Sigmoid colon (tissue), 7 donors: Measurements from ENCODE around the gene IQCE. TPM values are rescaled to one million over a fixed set of nuclear protein-coding genes. Genes with fewer than 3 reads are reported as not detected.
"Not testable (repeated sequence)": the region's sequence is repeated elsewhere in the genome, so short reads cannot be mapped to it uniquely, and the experiment has no call there.

Experiments
- DNase-seq: peaks from one replicate; pipeline ENCODE4 v3.0.0-alpha.2; 2019
- H3K27ac ChIP-seq, 4 donors: fragments of 200-600 bp; sonication (generic); one replicate each; pipeline ENCODE4 v1.5.1; 2016 to 2019; ENCODE audit warnings: mild to moderate bottlenecking in 1 of 4
- H3K27me3 ChIP-seq, 3 donors: fragments of 200-600 bp; sonication (generic); one replicate each; pipeline ENCODE4 v1.5.1; 2019; ENCODE audit warnings: mild to moderate bottlenecking in 1 of 3
- H3K36me3 ChIP-seq, 4 donors: fragments of 200-600 bp; sonication (generic); one replicate each; pipeline ENCODE4 v1.5.1; 2016 to 2019
- H3K4me1 ChIP-seq, 4 donors: fragments of 200-600 bp; sonication (generic); one replicate each; pipeline ENCODE4 v1.5.1; 2017 to 2019
- H3K4me3 ChIP-seq, 4 donors: fragments of 200-600 bp; sonication (generic); one replicate each; pipeline ENCODE4 v1.5.1; 2017 to 2019; ENCODE audit warnings: mild to moderate bottlenecking in 2 of 4, moderate library complexity in 1 of 4
- H3K9me3 ChIP-seq, 4 donors: fragments of 200-600 bp in 3 of 4; sonication (generic) in 3 of 4; one replicate each; pipeline versions ENCODE4 v1.5.1 to v1.6.1; 2013 to 2019
- EP300 ChIP-seq, 4 donors: sonication (generic); formaldehyde crosslinking; IDR thresholded peaks; one replicate each; pipeline ENCODE4 v1.6.1; 2017; ENCODE audit warnings: antibody characterized with exemption in 4 of 4
- POLR2A ChIP-seq, 2 donors: fragments of 450-650 bp; IDR thresholded peaks; one replicate each; pipeline ENCODE4 v1.6.1; 2016; ENCODE audit warnings: antibody characterized with exemption in 2 of 2, mild to moderate bottlenecking in 2 of 2, moderate library complexity in 2 of 2
- POLR2AphosphoS5 ChIP-seq, 4 donors: sonication (generic); formaldehyde crosslinking; IDR thresholded peaks; one replicate each; pipeline ENCODE4 v1.6.1; 2017; ENCODE audit warnings: antibody characterized with exemption in 4 of 4
- WGBS, 2 donors: extraction: QIAGEN DNeasy Blood & Tissue Kit; methylation state at CpG; one replicate each; pipeline ENCODE4 v1.1.7; 2013; 5-methylcytosine and 5-hydroxymethylcytosine counted together
- intact Hi-C: fragments of 100-400 bp; cut with DNase I; formaldehyde crosslinking; loops from one replicate; pipeline ENCODE4 v1.15.1; 2023
- polyA plus RNA-seq, 3 donors: library from polyadenylated mRNA; stranded (reverse); fragments of 200-250 nt; gene quantifications; one replicate each; pipeline ENCODE4 v1.2.3, GENCODE V29; 2013
- total RNA-seq, 4 donors: library from RNA; depleted of rRNA; stranded (reverse); fragments of >200 nt; gene quantifications; one replicate each; pipeline ENCODE4 v1.1.0, GENCODE V29; 2016
- TF ChIP-seq, protein P1 (sequence below), 4 experiments: fragments of 450-650 bp in 3 of 4; fragments of 200-600 bp in 1 of 4; IDR thresholded peaks; one replicate each; pipeline ENCODE4 v1.5.1; 2016 to 2019; ENCODE audit warnings: antibody characterized with exemption in 4 of 4, mild to moderate bottlenecking in 3 of 4, moderate library complexity in 2 of 4
- donor health status: healthy with polysubstance abuse.
- donor health status: Bipolar disorder and iron deficiency.
- donor health status: healthy.

Gene IQCE
- total and polyA plus RNA-seq, 7 donors = 6.4 to 22.4 (median 9.6) TPM

GRCh38 chr7:2587778-2588177, 29.0 kb downstream of the IQCE start:
- no peak overlapping the region for H3K27ac ChIP-seq
- H3K27me3 ChIP-seq = no peaks in the 10 kb centered on the region
- 97% methylated on average over 21 of the region's 21 CpGs for whole genome bisulfite sequencing, 2 donors
- no peaks in the 10 kb centered on the region for H3K9me3 ChIP-seq
- DNase-seq = no peak
- peaks cover 0 to 82% (median 41%) of the 10 kb centered on the region in 4 donors for H3K36me3 ChIP-seq
- intact Hi-C loops = no loop called here
- no peaks in the 10 kb centered on the region for H3K4me1 ChIP-seq
- H3K4me3 ChIP-seq = no peak overlapping the region
- no peak for TF ChIP-seq POLR2A (IDR thresholded peaks at IDR 0.05)
- TF ChIP-seq, protein P1, sequence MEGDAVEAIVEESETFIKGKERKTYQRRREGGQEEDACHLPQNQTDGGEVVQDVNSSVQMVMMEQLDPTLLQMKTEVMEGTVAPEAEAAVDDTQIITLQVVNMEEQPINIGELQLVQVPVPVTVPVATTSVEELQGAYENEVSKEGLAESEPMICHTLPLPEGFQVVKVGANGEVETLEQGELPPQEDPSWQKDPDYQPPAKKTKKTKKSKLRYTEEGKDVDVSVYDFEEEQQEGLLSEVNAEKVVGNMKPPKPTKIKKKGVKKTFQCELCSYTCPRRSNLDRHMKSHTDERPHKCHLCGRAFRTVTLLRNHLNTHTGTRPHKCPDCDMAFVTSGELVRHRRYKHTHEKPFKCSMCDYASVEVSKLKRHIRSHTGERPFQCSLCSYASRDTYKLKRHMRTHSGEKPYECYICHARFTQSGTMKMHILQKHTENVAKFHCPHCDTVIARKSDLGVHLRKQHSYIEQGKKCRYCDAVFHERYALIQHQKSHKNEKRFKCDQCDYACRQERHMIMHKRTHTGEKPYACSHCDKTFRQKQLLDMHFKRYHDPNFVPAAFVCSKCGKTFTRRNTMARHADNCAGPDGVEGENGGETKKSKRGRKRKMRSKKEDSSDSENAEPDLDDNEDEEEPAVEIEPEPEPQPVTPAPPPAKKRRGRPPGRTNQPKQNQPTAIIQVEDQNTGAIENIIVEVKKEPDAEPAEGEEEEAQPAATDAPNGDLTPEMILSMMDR (IDR thresholded peaks at IDR 0.05) = no peak
- no peak for TF ChIP-seq POLR2AphosphoS5 (IDR thresholded peaks at IDR 0.05)
- no peak for TF ChIP-seq EP300 (IDR thresholded peaks at IDR 0.05)

GRCh38 chr7:2589341-2589740, 30.6 kb downstream of the IQCE start:
- Histone ChIP-seq H3K36me3 (peaks cover 0 to 92% (median 54%) of the 10 kb centered on the region in 4 donors), H3K27ac (no peak overlapping the region), H3K27me3 (no peaks in the 10 kb centered on the region), H3K4me3 (no peak overlapping the region), H3K4me1 (no peaks in the 10 kb centered on the region), H3K9me3 (no peaks in the 10 kb centered on the region)
- TF ChIP-seq EP300 (IDR thresholded peaks at IDR 0.05) (no peak), POLR2A (IDR thresholded peaks at IDR 0.05) (no peak), POLR2AphosphoS5 (IDR thresholded peaks at IDR 0.05) (no peak)
- TF ChIP-seq, protein P1 (IDR thresholded peaks at IDR 0.05) = no peak
- no peak for DNase-seq
- 93 to 95% methylated on average over 16 of the region's 16 CpGs for WGBS, 2 donors
- intact Hi-C loops = no loop called here

- H3K4me3 ChIP-seq, H3K4me1 ChIP-seq, H3K9me3 ChIP-seq, H3K27ac ChIP-seq, DNase-seq, intact Hi-C loops, H3K27me3 ChIP-seq: not testable (repeated sequence)
- peaks cover 0 to 92% (median 57%) of the 10 kb centered on the region in 4 donors for H3K36me3 ChIP-seq
- 93 to 96% methylated on average over 15 of the region's 15 CpGs for WGBS, 2 donors
These were observed 31.2 kb downstream of the IQCE start for GRCh38 chr7:2589941-2590340.

GRCh38 chr7:2592375-2592865, 33.6 kb downstream of the IQCE start:
- H3K4me3 ChIP-seq = no peak overlapping the region
- 96% methylated on average over 23 of the region's 23 CpGs for WGBS, 2 donors
- no peak overlapping the region for H3K27ac ChIP-seq
- H3K4me1 ChIP-seq = no peaks in the 10 kb centered on the region
- DNase-seq = no peak
- intact Hi-C loops = no loop called here
- H3K36me3 ChIP-seq = peaks cover 0 to 88% (median 53%) of the 10 kb centered on the region in 4 donors
- no peaks in the 10 kb centered on the region for H3K27me3 ChIP-seq
- H3K9me3 ChIP-seq = no peaks in the 10 kb centered on the region
- no peak for TF ChIP-seq POLR2AphosphoS5 (IDR thresholded peaks at IDR 0.05)
- TF ChIP-seq, protein P1 (IDR thresholded peaks at IDR 0.05) = no peak
- TF ChIP-seq EP300 (IDR thresholded peaks at IDR 0.05) = no peak
- TF ChIP-seq POLR2A (IDR thresholded peaks at IDR 0.05) = no peak

- Histone ChIP-seq H3K4me3 (no peak overlapping the region), H3K27me3 (no peaks in the 10 kb centered on the region), H3K4me1 (no peaks in the 10 kb centered on the region), H3K9me3 (no peaks in the 10 kb centered on the region), H3K36me3 (peaks cover 0 to 88% (median 53%) of the 10 kb centered on the region in 4 donors), H3K27ac (no peak overlapping the region)
- TF ChIP-seq, protein P1 (IDR thresholded peaks at IDR 0.05) = no peak
- TF ChIP-seq EP300 (IDR thresholded peaks at IDR 0.05) = no peak
- TF ChIP-seq POLR2A (IDR thresholded peaks at IDR 0.05) = no peak
- TF ChIP-seq POLR2AphosphoS5 (IDR thresholded peaks at IDR 0.05) = no peak
- 96 to 97% methylated on average over 38 of the region's 38 CpGs for WGBS, 2 donors
- intact Hi-C loops = no loop called here
- no peak for DNase-seq
These were observed 34.4 kb downstream of the IQCE start for GRCh38 chr7:2593036-2593727.
